ENCODE data around the gene MEIKIN.
"Not testable (repeated sequence)": the region's sequence is repeated elsewhere in the genome, so short reads cannot be mapped to it uniquely, and the experiment has no call there.

MEIKIN gene

DNA sequence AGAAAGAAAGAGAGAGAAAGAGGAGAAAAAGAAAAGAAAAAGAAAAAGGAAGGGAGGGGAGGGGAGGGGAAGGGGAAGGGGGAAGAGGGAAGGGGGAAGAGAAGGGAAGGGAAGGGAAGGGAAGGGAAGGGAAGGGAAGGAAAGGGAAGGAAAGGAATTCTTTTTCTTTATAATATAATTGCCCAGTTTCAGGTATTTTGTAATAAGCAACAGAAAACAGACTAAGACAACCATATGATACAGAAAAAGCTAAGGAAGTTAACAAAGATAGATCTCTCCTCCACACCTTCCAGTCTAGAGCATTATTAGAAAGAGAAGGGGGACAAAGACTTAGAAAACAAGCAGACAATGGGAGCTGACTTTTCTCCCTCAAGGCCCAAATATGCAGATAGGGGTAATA, 31.0 kb downstream of the MEIKIN start:
- no peak for DNase-seq (ENCODE audit: low read depth in 2 of 3, low spot score in 1 of 3)

DNA sequence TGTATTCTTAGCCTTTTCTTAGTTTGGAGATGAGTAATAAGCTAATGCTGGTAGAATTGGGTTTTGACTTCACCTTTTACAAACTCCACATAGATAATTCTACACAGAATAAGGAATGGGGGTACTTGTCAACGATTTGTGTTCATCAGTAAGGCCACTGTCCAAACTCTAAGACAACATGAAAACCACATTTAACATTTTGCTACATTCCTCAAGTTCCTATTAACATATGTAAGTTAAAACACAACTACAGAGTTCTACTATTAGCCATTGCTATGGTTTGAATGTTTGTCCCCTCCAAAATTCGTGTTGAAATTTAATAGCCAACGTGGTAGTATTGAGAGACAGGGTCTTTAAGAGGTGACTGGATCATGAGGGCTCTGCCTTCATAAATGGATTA, 31.9 kb downstream of the MEIKIN start:
- DNase-seq (ENCODE audit: low read depth in 2 of 3, low spot score in 1 of 3) = no peak

DNA sequence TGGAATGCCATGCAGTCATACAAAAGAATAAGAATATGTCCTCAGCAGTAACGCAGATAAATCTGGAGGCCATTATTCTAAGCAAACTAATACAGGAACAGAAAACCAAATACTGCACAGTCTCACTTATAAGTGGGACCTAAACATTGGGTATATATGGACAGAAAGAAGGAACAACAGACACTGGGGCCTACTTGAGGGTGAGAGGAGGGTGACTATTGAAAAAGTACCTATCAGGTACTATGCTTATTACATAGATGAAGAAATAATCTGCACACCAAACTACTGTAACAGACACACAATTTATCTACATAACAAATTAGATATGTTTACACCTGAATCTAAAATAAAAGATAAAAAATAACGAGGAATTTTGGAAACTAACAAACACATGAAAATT, 38.8 kb downstream of the MEIKIN start:
- no peak for DNase-seq (ENCODE audit: low read depth in 2 of 3, low spot score in 1 of 3)

DNA sequence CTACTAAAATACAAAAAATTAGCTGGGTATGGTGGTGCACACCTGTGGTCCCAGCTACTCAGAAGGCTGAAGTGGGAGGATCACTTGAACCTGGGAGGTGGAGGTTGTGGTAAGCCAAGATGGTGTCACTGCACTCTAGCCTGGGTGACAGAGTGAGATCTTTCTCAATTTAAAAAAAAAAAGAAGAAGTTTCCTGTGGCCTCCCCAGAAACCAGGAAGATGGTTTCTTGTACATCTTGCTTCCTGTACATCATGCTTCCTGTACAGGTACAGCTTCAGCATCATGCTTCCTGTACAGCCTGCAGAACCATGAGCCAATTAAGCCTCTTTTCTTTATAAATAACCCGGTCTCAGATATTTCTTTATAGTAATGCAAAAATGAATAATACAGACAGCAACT, 43.2 kb downstream of the MEIKIN start:
- not testable (repeated sequence) for DNase-seq (ENCODE audit: low read depth in 2 of 3, low spot score in 1 of 3)

DNA sequence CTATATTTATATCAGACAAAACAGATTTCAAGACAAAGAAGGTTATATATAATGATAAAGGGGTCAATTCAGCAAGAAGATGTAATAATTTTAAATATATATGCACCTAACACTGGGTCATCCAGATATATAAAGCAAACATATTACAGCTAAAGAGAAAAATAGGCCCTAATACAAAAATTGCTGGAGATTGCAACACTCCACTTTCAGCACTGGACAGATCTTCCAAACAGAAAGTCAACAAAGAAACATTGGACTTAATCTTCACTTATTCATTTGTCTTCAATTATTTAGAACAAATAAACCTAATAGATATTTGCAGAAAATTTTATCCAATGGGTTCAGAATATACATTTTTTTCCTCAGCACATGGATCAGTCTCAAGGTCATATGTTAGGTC, 45.8 kb downstream of the MEIKIN start:
- no peak for DNase-seq (ENCODE audit: low read depth in 2 of 3, low spot score in 1 of 3)

DNA sequence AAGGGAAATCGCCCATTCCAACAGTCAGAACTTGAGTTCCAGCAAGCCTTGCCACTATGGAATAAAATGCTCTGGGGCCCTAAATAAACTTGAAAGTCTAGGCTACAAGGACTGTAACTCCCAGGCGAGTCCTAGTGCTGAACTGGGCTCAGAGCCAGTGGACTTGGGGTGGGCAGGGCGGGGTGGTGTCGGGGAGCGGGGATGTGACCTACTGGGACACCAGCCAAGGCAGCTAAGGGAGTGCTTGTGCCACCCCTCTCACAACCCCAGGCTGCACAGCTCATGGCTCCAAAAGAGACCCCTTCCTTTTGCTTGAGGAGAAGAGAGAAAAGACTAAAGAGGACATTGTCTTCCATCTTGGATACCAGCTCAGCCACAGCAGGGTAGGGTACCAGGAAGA, 61.5 kb downstream of the MEIKIN start:
- no peak for DNase-seq (ENCODE audit: low read depth in 2 of 3, low spot score in 1 of 3)

DNA sequence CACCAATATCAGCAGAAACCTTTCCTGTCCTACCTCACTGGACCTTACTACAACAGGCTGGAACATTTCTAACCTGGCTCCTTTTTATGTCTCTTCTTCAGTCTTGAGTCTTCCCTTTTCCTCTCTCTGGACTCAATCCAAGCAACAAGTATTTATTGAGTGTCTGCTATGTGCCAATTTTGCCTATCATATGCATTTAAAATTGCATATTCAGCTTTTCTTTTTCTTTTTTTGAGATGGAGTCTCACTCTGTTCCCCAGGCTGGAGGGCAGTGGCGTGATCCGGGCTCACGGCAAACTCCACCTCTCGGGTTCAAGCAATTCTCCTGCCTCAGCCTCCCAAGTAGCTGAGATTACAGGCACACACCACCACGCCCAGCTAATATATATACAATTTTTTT, 65.8 kb downstream of the MEIKIN start:
- no peak for DNase-seq (ENCODE audit: low read depth in 2 of 3, low spot score in 1 of 3)

DNA sequence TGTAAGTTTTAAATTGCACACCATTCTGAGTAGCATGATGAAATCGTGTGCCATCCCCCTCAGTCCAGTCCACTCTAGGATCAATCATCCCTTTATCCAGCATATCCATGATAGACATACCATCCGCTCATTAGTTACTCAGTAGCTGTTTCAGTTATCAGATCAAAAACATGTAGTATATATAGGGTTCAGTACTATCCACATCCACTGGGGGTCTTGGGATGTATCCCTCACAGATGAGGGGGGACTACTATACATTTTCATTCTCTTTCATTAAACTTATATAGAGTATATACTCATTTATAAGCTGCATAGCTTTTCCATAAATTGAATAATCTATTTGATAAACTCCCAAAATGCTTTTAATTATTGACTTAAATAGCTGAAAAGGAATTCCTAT, 67.6 kb downstream of the MEIKIN start:
- DNase-seq (ENCODE audit: low read depth in 2 of 3, low spot score in 1 of 3) = no peak

DNA sequence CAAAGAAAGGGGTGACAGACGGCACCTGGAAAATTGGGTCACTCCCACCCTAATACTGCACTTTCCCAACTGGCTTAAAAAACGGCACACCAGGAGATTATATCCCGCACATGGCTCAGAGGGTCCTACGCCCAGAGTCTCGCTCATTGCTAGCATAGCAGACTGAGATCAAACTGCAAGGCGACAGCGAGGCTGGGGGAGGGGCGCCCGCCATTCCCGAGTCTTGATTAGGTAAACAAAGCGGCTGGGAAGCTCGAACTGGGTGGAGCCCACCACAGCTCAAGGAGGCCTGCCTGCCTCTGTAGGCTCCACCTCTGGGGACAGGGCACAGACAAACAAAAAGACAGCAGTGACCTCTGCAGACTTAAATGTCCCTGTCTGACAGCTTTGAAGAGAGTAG, 74.2 kb downstream of the MEIKIN start:
- DNase-seq (ENCODE audit: low read depth in 2 of 3, low spot score in 1 of 3) = not testable (repeated sequence)

DNA sequence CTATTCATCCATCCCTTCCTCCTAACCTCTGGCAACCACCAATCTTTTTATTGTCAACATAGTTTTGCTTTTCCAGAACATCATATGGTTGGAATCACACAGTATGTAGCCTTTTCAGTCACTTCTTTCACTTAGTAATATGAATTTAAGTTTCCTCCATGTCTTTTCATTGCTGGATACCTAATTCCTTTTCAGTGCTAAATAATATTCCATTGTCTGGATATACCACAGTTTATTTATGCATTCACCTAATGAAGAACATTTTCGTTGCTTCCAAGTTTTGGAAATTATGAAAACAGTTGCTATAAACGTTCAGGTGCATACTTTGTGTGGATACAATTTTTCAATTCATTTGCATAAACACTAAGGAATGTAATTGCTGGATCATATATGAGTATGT, 77.9 kb downstream of the MEIKIN start:
- no peak for DNase-seq (ENCODE audit: low read depth in 2 of 3, low spot score in 1 of 3)

DNA sequence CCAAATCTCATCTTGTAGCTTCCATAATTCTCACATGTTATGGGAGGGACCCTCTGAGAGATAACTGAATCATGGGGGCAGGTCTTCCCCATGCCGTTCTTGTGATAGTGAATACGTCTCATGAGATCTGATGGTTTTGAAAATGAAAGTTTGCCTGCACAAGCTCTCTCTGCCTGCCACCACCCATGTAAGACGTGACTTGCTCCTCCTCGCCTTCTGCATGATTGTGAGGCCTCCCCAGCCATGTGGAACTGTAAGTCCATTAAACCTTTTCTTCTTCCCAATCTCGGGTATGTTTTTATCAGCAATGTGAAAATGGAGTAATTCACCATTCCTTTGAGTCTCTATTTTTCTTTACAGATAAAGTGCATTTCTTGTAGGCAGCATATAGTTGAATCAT, 81.8 kb downstream of the MEIKIN start:
- no peak for DNase-seq (ENCODE audit: low read depth in 2 of 3, low spot score in 1 of 3)

DNA sequence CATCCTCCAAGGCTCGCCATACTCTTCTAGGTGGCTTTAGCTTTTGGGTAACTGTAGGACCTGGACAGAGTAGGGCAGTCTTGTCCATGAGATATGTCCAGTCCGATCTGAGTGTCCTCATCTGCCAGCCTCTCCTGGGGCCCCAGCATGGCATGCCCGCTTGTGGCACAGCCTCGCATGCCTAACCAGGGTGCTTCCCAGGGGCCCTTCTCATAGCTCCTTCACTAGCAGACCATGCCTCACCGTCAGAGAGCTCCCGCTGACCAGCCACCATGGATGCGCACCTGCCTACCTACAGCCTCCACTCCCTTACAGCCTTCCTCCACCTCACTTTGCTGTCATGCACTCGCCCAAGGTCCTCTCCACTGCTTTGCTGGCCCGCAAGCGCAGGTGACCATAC, 88.1 kb downstream of the MEIKIN start:
- no peak for DNase-seq (ENCODE audit: low read depth in 2 of 3, low spot score in 1 of 3)

DNA sequence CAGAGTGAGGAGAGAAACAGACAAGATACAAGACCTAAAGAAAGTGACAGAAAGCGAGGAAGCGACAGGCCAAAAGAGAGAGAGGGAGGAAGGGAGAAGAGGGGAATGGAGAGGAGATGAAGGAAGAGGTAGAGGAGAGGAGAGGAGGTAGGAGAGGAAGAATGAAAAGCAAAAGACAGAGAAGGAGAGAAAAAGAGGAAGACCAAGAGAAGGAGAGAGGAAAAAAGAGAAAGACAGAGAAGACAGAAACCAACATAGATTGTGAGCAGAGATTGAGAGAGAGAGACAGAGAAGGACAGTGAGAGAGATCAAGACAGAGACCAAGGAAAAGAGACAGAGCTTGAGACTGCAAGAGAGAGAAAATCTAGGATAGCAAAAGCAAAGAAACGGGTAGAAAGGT, 90.0 kb downstream of the MEIKIN start:
- no peak for DNase-seq (ENCODE audit: low read depth in 2 of 3, low spot score in 1 of 3)

DNA sequence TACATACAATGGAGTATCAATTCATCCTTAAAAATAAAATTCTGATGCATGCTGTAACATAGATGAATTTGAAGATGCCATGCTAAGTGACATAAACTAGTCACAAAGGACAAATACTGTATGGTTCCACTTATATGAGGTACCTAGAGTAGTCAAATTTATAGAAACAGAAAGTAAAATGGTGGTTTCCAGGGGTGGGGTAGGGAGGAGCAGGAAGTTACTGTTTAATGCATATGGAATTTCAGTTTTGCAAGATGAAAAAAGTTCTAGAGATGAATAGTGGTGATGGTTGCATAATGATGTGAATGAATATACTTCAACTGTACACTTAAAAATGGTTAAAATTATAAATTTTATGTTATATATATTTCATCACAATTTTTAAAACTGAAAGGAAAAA, 91.3 kb downstream of the MEIKIN start:
- no peak for DNase-seq (ENCODE audit: low read depth in 2 of 3, low spot score in 1 of 3)

DNA sequence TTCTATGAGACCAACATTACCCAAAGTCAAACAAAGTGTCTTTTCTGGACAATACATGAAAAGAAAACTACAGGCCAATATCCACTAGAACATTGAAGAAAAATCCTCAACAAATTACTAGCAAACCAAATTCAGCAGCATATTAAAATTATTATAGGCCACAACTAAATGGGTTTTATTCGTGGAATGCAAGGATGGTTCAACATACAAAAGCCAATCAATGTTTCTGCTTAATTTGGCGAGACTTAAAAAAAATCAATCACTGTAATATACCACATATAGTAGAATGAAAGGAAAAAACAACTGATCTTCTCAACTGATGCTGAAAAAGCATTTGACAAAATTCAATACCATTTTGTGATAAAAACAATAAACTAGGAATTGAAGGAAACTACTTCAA, 96.8 kb downstream of the MEIKIN start:
- no peak for DNase-seq (ENCODE audit: low read depth in 2 of 3, low spot score in 1 of 3)

DNA sequence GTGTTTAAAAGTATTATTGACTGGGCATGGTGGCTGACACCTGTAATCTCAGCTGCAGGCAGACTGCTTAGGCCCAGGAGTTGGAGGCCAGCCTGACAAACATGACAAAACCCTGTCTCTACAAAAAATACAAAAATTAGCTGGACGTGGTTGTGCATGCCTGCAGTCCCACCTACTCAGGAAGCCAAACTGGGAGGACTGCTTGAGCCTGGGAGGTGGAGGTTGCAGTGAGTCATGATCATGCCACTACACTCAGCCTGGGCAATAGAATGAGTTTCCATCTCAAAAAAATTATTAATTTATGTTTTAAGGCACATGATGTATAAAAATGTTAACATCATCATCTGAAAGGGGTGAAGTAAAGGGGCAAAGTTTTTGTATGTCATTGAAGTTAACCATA, 98.9 kb downstream of the MEIKIN start:
- no peak for DNase-seq (ENCODE audit: low read depth in 2 of 3, low spot score in 1 of 3)

DNA sequence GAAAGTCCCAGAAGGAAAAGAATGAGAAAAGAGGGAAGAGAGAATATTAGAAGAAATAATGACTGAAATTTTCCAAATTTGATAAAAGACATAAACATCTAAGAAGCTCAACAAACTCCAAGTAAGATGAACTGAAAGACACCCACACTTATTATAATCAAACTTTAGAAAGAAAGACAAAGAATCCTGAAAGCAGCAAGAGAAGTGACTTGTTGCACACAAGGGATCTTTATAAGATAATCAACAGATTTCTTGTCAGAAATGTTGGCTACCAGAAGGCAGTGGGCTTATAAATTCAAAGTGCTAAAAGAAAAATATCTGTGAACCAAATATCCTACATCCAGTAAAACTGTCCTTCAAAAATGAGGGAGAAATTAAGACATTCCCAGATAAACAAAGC, 99.6 kb downstream of the MEIKIN start:
- DNase-seq (ENCODE audit: low read depth in 2 of 3, low spot score in 1 of 3) = no peak

DNA sequence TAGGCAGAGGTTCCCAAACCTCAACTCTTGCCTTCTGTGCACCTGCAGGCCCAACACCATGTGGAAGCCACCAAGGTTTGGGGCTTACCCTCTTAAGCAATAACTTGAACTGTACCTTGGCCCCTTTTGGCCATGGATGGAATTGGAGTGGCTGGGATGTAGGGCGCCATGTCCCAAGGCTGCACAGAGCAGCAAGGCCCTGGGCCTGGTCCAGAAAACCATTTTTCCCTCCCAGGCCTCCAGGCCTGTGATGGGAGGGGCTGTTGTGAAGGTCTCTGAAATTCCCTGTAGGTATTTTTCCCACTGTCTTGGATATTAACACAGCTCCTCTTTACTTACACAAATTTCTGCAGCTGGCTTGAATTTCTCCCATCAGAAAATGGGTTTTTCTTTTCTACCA, 102.5 kb downstream of the MEIKIN start:
- not testable (repeated sequence) for DNase-seq (ENCODE audit: low read depth in 2 of 3, low spot score in 1 of 3)

DNA sequence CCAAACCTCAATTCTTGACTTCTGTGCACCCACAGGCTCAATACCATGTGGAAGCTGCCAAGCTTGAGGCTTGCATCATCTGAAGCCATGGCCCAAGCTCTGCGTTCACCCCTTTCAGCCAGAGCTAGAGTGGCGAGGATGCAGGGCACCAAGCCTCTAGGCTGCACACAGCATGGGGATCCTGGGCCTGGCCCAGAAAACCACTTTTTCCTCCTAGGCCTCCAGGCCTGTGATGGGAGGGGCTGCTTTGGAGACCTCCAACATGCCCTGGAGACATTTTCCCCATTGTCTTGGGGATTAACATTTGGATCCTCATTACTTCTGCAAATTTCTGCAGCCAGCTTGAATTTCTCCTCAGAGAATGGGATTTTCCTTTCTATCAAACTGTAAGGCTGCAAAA, 112.8 kb downstream of the MEIKIN start:
- DNase-seq (ENCODE audit: low read depth in 2 of 3, low spot score in 1 of 3) = not testable (repeated sequence)

DNA sequence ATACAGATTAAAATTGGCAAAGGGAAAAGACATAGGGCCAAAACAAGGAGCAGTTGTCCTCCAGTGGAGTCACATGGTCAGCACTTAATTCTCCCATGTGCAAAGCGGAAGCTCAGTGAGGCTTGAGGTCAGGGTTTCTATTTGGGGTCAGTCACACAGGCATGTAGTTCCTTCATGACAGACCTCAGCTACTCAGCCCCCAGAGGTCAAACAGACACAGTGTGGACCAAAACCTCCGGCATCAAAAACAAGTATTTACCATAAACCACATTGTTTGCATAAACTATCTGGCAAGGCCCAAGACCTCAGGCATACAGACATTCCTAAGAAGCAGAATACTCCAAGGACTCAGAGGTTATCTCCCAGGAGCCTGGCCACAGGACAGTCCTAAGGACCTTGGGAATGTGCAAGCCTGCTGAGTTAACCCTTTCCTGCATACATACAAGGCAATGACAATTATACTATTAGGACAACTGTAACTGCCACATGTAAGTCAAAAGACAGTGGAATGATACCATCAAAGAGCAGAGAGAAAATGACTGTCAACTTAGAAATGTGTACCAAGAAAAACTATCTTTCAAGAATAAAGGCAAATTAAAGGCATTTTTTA, 120.0 kb downstream of the MEIKIN start:
- no peak for DNase-seq (ENCODE audit: low read depth in 2 of 3, low spot score in 1 of 3)

DNA sequence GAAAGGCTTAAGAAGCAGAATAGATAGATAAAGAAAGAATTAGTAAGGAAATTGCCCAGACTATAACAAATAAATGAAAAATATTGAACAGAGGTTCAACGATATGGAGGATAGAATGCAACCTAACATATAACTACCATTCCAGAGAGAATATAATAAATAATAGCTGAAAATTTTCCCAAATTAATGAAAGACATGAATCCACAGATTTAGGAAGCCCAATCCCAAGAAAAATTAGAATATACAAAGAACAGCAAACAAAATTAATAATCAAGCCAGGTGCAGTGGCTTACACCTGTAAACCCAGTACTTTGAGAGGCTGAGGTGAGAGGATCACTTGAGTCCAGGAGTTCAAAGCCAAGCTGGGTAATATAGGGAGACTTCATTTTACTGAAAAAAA, 120.8 kb downstream of the MEIKIN start:
- no peak for DNase-seq (ENCODE audit: low read depth in 2 of 3, low spot score in 1 of 3)

DNA sequence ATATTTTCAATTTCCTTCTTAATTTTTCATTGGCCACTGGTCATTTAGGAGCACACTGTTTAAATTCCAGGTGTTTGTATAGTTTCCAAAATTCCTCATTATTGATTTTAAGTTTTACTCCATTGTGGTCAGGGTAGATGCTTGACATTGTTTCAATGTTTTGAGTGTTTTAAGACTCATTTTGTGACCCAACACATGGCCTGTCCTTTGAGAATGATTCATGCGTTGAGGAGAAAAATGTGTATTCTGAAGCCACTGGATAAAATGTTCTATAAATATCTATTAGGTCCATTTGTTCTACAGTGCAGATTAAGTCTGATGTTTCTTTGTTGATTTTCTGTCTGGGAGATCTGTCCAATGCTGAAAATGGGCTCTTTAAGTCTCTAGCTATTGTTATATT, 124.2 kb downstream of the MEIKIN start:
- DNase-seq (ENCODE audit: low read depth in 2 of 3, low spot score in 1 of 3) = no peak

DNA sequence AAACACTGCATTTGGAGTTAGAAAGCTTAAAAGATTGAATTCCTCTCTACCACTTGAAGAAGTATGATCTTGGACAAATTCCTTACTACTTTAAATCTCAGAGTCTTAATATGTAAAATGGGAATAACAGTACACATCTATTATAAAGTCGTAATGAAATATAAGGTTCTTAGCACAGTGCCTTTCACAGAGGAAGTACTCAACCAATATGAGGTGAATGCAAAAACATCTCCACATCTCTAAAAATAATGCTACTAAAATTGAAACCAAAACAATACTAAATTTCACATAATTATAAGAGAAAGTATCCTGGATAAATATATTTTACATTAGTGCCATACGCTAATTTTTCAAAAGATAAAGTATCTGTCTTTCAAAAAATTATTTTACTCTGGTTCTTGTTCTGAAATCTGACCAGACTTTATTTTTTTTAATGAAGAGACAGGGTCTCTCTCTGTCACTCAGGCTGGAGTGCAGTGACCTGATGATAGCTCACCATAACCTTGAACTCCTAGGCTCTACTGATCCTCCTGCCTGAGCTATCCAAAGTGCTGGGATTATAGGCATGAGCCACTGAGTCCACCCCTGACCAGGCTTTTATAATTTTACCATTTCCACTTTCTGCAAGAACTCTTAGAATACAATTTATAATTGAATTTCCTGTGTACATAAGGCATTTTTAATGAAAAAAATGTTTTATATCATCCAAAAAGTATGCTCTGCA, 127.3 kb downstream of the MEIKIN start:
- DNase-seq (ENCODE audit: low read depth in 2 of 3, low spot score in 1 of 3) = no peak

Data from stimulated activated CD4-positive, alpha-beta T cell treated with anti-CD3 and anti-CD28 coated beads, Interleukin-12 subunit alpha, Interleukin-12 subunit beta, amount 100 ng/mL, for 48 hours (primary cell).